ENCODE measurements around the gene ZNF136.
A peak's percentile ranks its signal among the peaks of the same experiment; 100 is the strongest.

GRCh38 chr19:12140545-12141404 lies 22.1 kb upstream of the ZNF136 start:
- TF ChIP-seq CTCF (conservative IDR thresholded peaks at IDR 0.05) = peak; percentile 89
- no peak for TF ChIP-seq EZH2 (IDR thresholded peaks at IDR 0.05; ENCODE audit: low read depth)

All from PC-9 (cell line).